IPS-18c (cell line): ENCODE measurements around the gene ASCL4.

ENCODE experiments used
- H3K4me3 ChIP-seq: 2 replicates; pipeline ENCODE4 v1.7.0; 2013; ENCODE audit warnings: low read depth, mild to moderate bottlenecking, low read length, moderate library complexity; ENCODE audit not compliant: insufficient read depth
- H3K9me3 ChIP-seq: one replicate; pipeline ENCODE4 v1.6.1; 2013; ENCODE audit warnings: mild to moderate bottlenecking, low read length, moderate library complexity; ENCODE audit not compliant: control insufficient read depth, insufficient read depth

Gene ASCL4

DNA sequence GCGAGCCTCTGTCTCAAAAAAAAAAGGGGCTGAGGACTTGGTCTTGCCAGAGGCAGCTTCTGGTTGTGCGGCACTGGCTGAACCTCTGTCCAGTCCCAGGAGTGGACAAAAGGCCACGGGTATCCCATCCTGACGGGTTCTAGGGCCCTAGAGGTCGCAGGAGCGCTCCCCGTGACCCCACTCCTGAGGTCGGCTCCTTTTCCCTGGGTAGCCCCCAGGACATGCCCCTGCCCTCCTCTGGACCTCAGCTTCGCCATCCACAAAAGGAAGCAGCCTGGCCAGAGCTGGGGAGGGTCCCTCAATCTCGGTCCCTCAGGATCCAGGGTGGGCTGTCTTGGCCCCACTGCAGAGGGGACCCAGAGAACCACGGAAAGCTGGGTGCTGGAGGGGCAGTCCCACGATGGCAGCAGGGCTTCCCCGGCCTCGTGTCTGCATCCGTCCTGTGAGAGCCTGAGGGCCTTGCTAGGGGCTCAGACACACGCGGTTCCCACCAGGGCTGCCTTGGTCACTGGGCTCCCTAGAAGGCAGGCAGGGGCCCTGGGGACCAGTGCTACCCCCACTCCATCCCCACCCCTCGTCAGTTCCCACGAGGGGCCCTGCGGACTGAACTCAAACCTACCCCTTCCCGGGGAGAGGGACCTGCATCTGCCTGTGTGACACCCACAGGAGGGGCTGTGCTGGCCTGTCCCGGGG lies 31.1 kb downstream of the ASCL4 start:
- Histone ChIP-seq H3K4me3 (no peak overlapping the region), H3K9me3 (no peaks in the 10 kb centered on the region)

DNA sequence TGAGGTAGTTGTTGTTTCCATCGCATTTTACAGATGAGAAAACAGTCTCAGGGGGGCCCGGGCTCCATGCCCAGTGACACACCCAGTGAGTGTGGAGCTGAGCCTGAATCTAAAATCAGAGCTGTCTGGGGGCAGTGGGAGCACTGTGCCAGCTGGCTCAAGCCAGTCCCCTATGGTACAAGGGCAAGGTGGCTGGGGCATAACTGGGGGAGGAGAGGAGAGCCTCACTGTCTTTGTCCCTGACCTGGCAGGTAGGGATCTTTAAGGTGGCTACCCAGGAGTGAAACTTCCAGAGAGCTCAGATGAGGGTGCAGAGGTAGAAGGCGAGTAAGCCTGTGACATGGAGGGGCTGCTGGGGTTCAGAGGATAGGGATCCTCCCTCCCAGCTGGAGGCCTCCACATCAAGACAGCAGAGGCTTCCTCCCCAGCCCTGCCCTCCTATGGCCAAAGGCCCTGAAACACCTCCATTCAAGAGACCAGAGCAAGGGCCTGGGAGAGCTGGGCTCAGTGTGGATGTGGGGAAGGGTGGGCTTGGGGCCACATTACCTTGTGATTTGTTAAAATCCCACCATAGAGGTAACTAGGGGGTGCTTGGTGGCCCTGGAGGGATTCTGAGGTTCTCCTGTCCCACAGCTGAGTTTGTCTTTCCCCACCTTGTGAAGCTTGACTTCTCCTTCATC lies 33.1 kb downstream of the ASCL4 start:
- Histone ChIP-seq H3K4me3 (no peak overlapping the region), H3K9me3 (no peaks in the 10 kb centered on the region)

DNA sequence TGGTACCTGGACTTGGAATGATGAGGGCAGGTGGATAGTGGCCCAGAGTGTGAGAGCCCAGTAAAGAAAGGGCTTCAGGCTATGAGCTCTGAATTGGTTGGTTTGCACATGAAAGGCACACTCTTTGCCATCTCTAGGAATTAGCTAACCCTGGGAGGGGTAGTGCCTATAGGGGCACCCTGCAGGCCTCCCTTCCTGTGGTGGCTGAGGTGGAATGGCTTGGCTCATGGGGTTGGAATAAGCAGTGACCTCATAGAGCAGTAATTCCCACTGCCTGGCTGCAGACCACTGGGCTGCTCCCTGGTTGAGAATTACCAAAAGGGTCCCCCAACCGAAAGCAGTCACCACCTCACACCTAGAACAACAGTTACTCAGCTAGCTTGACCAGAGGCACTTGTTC lies 42.7 kb downstream of the ASCL4 start:
- H3K9me3 ChIP-seq = peaks cover 10% of the 10 kb centered on the region
- no peak overlapping the region for H3K4me3 ChIP-seq

DNA sequence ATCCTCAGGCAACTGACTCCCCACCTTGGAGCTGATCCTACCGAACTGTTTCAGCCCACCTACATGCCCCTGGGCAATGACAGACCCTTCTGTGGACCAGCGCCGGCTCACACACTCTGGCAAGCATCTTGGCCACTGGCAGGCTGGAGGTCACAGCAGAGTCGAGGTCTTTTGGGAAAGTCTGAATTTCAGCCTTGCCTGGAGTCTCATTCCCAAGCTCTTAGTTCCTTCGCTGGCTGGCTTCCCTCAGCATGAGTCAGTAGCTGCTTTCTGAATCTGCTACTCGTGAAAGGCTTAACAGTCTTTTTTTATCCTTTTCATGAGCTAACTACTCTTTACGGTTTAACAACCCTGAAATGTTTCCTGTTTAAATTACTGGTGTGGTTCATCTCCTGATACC lies 44.5 kb downstream of the ASCL4 start:
- Histone ChIP-seq H3K4me3 (no peak overlapping the region), H3K9me3 (peaks cover 10% of the 10 kb centered on the region)

DNA sequence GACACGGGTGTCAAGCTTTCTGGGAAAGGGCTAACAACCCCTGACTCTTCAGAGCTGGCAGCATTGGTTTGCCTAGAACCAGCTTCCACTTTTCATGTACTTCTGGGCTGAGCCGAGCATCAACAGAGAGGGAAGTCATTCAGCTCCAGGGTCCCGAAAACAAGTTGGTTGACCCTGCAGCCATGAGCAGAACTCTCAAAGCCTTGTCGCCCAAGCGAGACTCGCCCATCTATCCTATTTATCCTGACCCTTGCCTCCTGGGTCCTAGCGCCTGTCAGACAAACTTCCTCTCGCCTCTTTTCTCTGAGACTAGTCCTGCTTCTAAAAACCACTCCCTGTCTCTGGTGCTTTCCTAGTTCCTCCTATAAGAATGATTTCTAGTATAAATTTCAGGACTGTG lies 47.9 kb downstream of the ASCL4 start:
- H3K4me3 ChIP-seq = no peak overlapping the region
- H3K9me3 ChIP-seq = peaks cover 11% of the 10 kb centered on the region
